ENCODE measurements around the gene MAPK1. TPM values are rescaled to one million over a fixed set of nuclear protein-coding genes. Genes with fewer than 3 reads are reported as not detected.
A peak's percentile ranks its signal among the peaks of the same experiment; 100 is the strongest.
"Not testable (repeated sequence)": the region's sequence is repeated elsewhere in the genome, so short reads cannot be mapped to it uniquely, and the experiment has no call there.

The MAPK1 gene
- total and polyA plus RNA-seq, 8 donors: 89.8 to 171 (median 104) TPM

GRCh38 chr22:21823740-21824444 is 43.6 kb downstream of the MAPK1 start:
- peaks cover 10 to 69% of the 10 kb centered on the region in 2 donors for H3K4me1 ChIP-seq
- intact Hi-C loops (cut with DNase I): no loop called here
- TF ChIP-seq, protein P1, sequence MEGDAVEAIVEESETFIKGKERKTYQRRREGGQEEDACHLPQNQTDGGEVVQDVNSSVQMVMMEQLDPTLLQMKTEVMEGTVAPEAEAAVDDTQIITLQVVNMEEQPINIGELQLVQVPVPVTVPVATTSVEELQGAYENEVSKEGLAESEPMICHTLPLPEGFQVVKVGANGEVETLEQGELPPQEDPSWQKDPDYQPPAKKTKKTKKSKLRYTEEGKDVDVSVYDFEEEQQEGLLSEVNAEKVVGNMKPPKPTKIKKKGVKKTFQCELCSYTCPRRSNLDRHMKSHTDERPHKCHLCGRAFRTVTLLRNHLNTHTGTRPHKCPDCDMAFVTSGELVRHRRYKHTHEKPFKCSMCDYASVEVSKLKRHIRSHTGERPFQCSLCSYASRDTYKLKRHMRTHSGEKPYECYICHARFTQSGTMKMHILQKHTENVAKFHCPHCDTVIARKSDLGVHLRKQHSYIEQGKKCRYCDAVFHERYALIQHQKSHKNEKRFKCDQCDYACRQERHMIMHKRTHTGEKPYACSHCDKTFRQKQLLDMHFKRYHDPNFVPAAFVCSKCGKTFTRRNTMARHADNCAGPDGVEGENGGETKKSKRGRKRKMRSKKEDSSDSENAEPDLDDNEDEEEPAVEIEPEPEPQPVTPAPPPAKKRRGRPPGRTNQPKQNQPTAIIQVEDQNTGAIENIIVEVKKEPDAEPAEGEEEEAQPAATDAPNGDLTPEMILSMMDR (IDR thresholded peaks at IDR 0.05): no peak
- H3K36me3 ChIP-seq: no peaks in the 10 kb centered on the region
- DNase-seq: no peak
- H3K27me3 ChIP-seq: no peaks in the 10 kb centered on the region
- H3K4me3 ChIP-seq: no peak overlapping the region
- ATAC-seq: no peak
- peak overlapping the region in 1 of 2 donors; percentile 42 for H3K27ac ChIP-seq
- no peaks in the 10 kb centered on the region for H3K9me3 ChIP-seq

GRCh38 chr22:21819183-21819770 is 48.2 kb downstream of the MAPK1 start:
- Histone ChIP-seq H3K4me1 (peaks cover 26 to 85% of the 10 kb centered on the region in 2 donors), H3K27me3 (no peaks in the 10 kb centered on the region), H3K4me3 (no peak overlapping the region), H3K9me3 (no peaks in the 10 kb centered on the region), H3K27ac (peak overlapping the region in 1 of 2 donors; percentile 98), H3K36me3 (no peaks in the 10 kb centered on the region)
- TF ChIP-seq, protein P1 (IDR thresholded peaks at IDR 0.05): no peak
- DNase-seq (no peak), ATAC-seq (no peak)
- intact Hi-C loops (cut with DNase I): no loop called here

DNA sequence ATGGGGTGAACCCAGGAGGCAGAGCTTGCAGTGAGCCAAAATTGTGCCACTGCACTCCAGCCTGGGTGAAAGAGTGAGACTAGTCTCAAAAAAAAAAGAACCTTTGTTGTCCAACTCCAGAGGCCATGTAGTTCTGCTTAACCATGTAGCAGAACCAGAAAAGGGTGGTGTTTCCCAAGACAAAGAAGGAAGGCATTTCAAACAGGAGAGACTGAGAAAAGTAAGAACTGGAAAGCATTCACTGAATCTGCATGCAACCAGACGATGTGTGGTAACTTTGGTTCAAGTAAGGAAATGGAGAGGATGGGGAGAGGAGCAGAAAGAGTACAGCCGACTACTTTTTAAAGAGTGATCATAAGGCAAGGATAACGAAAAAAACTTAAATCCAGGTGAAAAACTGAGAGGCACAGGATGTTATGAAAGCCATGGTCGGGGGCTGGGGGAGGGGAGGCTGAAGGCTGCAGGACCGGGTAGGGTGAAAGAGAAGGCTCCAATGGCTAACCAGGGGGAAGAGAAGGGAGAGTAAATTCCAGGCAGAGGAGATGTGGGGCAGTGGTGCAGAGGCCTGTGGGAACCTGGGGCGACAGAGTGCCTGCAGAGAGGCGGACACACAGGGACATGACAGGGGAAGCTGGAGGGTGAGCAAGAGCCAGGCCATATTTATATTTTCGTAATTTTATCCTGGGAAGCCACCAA is 48.8 kb downstream of the MAPK1 start:
- ATAC-seq: no peak
- Histone ChIP-seq H3K4me3 (no peak overlapping the region), H3K27me3 (no peaks in the 10 kb centered on the region), H3K27ac (peak overlapping the region in 1 of 2 donors; percentile 98), H3K36me3 (no peaks in the 10 kb centered on the region), H3K4me1 (peaks cover 21 to 85% of the 10 kb centered on the region in 2 donors), H3K9me3 (no peaks in the 10 kb centered on the region)
- intact Hi-C loops (cut with DNase I): no loop called here
- DNase-seq: no peak
- TF ChIP-seq, protein P1 (IDR thresholded peaks at IDR 0.05): no peak

DNA sequence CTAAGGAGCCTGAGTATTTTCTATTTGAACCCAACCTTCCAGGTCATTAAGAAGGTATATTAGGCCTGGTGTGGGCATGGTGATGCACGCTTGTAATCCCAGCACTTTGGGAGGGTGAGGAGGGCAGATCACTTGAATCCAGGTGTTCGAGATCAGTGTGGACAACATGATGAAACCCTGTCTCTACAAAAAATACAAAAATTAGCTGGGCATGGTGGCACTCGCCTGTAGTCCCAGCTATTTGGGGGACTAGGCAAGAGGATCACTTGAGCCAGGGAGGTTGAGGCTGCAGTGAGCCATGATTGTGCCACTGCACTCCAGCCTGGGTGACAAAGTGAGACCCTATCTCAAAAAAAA is 50.0 kb downstream of the MAPK1 start:
- intact Hi-C loops (cut with DNase I); H3K9me3 ChIP-seq; H3K27me3 ChIP-seq; DNase-seq; H3K36me3 ChIP-seq; ATAC-seq; H3K4me3 ChIP-seq: not testable (repeated sequence)
- Histone ChIP-seq H3K27ac (peak overlapping the region; percentile 76 to 98), H3K4me1 (peaks cover 19 to 83% of the 10 kb centered on the region in 2 donors)

- H3K4me1 ChIP-seq: peaks cover 19 to 83% of the 10 kb centered on the region in 2 donors
- H3K27me3 ChIP-seq: no peaks in the 10 kb centered on the region
- no peak overlapping the region for H3K4me3 ChIP-seq
- TF ChIP-seq, protein P1 (IDR thresholded peaks at IDR 0.05): no peak
- H3K9me3 ChIP-seq: no peaks in the 10 kb centered on the region
- intact Hi-C loops (cut with DNase I): no loop called here
- DNase-seq (peak in 2 of 4 donors; percentile 83 to 90), ATAC-seq (peak; percentile 91)
- no peaks in the 10 kb centered on the region for H3K36me3 ChIP-seq
- H3K27ac ChIP-seq: peak overlapping the region; percentile 76 to 98
Measured at GRCh38 chr22:21816787-21817496, 50.5 kb downstream of the MAPK1 start.

All from left lung (tissue), 10 donors.